OCI-LY1 (cell line): ENCODE data around the gene MAGEA11.

Source experiments
- EZH2 ChIP-seq: fragments of 200-600 bp; sonication (generic), shearing (Covaris generic); IDR thresholded peaks from 2 replicates; pipeline ENCODE4 v1.8.0; 2017; ENCODE audit warnings: borderline replicate concordance, mixed run types, mild to moderate bottlenecking, antibody characterized with exemption, low read length, moderate library complexity, mixed read lengths
- TF ChIP-seq, protein P1 (sequence below): fragments of 200-600 bp; sonication (generic), shearing (Covaris generic); IDR thresholded peaks from 2 replicates; pipeline ENCODE4 v1.5.1; 2017; ENCODE audit warnings: mild to moderate bottlenecking, antibody characterized with exemption, low read length, moderate library complexity, mixed read lengths

DNA sequence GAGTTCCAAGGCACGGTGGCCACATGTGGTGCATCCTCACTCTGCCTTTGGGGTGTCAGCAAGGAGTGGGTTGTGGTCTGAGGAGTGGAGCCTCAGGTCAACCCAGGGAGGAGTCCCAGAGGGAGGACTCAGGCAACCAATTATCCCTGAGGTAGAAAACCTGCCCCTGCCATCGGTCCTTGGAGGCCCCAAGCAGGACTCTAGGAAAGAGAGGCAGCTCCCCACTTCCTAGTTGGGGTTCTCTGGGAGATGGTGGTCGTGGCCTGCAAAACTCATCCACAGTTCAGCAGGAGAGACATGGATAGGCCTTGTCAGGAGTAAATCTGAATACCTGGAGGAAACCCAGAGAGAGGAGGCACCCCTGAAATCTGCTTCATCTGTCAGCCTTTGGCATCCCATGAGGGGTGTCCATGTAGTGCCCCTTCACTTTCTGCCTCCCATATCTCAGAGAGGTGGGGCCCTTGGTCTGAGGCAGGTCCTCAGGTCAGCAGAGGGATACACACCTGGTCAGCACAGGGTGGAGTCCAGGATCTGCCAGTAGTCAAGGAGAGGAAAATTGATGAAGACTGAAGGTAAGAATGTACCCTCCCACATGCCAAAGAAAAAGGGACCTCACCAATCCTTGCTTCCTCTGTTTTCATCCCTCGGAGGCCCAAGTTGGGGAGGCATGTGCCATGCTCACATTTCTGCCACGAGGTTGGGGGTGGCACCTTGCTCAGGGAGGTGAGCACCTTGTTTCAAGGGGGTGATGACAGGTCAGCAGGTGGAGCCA is 1.6 kb downstream of the MAGEA11 start:
- TF ChIP-seq, protein P1, sequence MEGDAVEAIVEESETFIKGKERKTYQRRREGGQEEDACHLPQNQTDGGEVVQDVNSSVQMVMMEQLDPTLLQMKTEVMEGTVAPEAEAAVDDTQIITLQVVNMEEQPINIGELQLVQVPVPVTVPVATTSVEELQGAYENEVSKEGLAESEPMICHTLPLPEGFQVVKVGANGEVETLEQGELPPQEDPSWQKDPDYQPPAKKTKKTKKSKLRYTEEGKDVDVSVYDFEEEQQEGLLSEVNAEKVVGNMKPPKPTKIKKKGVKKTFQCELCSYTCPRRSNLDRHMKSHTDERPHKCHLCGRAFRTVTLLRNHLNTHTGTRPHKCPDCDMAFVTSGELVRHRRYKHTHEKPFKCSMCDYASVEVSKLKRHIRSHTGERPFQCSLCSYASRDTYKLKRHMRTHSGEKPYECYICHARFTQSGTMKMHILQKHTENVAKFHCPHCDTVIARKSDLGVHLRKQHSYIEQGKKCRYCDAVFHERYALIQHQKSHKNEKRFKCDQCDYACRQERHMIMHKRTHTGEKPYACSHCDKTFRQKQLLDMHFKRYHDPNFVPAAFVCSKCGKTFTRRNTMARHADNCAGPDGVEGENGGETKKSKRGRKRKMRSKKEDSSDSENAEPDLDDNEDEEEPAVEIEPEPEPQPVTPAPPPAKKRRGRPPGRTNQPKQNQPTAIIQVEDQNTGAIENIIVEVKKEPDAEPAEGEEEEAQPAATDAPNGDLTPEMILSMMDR: no peak
- no peak for TF ChIP-seq EZH2
